GM20000 (cell line): Measurements from ENCODE around the gene BORA.
A peak's percentile ranks its signal among the peaks of the same experiment; 100 is the strongest.
"Not testable (repeated sequence)": the region's sequence is repeated elsewhere in the genome, so short reads cannot be mapped to it uniquely, and the experiment has no call there.

Experiments
- DNase-seq: peaks from one replicate; pipeline ENCODE4 v3.0.0; 2012; ENCODE audit warnings: low spot score
- TF ChIP-seq, protein P1 (sequence below): IDR thresholded peaks from 2 replicates; pipeline ENCODE4 v1.5.1; 2012; ENCODE audit warnings: mild to moderate bottlenecking, control low read depth; ENCODE audit errors: extremely low read depth, missing control alignments

The BORA gene

DNA sequence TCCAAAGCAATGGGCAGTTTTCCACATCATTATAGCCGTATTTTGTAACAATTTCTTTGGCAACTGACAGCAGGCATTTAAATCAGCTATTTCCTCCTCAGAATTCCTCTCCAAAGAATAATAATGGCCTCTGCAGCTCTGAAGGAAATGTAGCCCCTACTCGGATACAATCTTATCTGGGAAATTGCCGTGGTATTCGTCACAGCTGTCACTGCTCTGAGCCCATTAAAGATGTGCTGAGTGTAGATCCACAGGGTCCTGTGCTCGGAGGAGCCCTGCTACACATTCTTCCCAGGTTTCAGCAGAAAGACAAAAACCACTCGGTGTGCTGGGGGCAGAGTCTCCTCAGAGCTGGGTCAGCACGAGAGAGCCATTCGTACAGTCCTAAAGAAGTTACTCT lies 33.4 kb upstream of the BORA start:
- TF ChIP-seq, protein P1, sequence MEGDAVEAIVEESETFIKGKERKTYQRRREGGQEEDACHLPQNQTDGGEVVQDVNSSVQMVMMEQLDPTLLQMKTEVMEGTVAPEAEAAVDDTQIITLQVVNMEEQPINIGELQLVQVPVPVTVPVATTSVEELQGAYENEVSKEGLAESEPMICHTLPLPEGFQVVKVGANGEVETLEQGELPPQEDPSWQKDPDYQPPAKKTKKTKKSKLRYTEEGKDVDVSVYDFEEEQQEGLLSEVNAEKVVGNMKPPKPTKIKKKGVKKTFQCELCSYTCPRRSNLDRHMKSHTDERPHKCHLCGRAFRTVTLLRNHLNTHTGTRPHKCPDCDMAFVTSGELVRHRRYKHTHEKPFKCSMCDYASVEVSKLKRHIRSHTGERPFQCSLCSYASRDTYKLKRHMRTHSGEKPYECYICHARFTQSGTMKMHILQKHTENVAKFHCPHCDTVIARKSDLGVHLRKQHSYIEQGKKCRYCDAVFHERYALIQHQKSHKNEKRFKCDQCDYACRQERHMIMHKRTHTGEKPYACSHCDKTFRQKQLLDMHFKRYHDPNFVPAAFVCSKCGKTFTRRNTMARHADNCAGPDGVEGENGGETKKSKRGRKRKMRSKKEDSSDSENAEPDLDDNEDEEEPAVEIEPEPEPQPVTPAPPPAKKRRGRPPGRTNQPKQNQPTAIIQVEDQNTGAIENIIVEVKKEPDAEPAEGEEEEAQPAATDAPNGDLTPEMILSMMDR, result no peak
- DNase-seq, result no peak

DNA sequence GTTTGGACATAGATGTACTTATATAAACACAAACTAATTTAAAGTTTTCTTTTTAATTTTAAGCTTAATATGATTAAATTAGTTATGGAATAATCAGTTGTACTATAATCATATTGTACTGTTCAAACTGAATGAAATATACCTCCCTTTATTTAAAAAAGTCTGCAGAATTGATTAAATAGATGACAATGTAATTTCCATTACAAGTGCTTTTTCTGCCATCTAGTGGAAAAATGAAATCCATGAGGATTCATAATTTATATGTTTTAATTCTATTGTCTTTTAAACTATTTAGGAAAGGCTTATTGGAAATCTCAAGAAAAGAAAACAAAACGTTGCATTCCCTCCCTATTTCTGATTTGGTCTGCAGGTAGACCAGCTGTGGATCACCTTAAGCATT lies 31.1 kb upstream of the BORA start:
- DNase-seq, result no peak
- TF ChIP-seq, protein P1, result no peak

DNA sequence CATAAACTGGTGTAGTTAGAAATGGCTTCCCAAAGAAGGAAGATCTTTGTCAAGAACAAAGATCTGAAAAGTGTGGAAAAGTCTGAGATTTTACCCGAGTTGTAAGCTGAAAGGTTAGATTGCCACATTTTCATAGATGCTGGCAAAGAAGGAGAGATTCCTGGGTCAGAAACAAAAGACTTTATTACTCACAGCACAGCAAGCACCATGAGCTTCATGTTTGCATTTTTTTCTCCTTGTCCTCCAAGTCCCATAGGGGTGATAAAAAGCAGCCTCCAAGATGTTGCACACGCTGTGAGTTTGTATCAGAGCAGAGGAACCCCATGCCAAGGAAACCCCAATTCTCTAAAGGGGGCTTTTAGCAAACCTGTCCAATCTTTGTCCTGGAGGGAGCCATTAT lies 29.6 kb upstream of the BORA start:
- no peak for DNase-seq

DNA sequence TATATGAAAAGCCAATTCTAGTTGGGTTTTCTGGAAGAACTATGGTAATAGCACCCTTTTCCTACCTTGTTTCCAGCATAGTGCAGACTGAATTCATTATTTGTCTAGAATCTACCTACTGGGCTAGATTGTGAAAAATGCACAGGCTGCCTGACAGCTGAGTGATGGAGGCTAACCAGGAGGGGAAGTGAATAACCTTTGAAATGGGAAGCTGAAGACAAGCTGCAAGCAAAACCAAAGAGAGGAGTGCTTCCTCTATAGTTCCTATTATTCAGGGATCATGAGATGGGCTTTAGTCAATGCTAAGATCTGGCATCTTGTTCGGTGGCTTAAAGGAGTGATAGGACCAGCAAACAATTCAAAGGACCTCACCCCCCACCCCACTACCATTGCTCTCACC lies 27.2 kb upstream of the BORA start:
- DNase-seq, result no peak
- TF ChIP-seq, protein P1, result no peak

More for the DNA sequence above, 29.6 kb upstream of the BORA start:
- TF ChIP-seq, protein P1, result no peak

DNA sequence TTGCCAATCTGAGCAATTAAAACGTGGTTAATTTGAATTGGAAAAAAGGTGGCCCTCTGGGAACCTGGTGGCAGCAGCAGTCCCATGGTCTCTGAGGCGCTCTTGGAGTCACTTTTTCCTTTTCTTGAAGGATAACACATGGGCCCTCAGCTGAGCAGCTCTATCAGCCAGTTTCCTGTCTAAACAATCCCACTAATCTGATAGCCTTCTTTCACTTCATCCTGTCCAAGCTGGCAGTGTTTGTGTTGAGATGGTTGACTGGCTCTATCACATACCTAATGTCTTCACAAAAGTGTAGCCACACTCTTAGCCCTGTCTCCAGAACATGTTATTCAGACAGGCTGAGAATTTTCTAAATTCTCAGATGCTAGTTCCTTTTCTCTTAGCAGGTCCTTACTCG lies 10.9 kb upstream of the BORA start:
- TF ChIP-seq, protein P1, result no peak
- DNase-seq, result no peak

DNA sequence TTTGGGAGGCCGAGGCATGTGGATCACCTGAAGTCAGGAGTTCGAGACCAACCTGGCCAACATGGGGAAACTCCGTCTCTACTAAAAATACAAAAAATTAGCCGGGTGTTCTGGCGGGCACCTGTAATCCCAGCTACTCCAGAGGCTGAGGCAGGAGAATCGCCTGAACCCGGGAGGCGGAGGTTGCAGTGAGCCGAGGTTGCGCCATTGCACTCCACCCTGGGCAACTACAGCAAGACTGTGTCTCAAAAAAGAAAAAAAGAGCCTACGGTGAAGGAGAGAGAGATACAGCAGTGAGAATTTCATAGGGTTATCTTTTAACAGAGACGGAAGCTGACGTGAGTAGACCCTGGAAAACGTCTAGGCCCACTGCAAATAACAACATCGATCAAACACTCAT lies 1.5 kb upstream of the BORA start:
- DNase-seq, result not testable (repeated sequence)

DNA sequence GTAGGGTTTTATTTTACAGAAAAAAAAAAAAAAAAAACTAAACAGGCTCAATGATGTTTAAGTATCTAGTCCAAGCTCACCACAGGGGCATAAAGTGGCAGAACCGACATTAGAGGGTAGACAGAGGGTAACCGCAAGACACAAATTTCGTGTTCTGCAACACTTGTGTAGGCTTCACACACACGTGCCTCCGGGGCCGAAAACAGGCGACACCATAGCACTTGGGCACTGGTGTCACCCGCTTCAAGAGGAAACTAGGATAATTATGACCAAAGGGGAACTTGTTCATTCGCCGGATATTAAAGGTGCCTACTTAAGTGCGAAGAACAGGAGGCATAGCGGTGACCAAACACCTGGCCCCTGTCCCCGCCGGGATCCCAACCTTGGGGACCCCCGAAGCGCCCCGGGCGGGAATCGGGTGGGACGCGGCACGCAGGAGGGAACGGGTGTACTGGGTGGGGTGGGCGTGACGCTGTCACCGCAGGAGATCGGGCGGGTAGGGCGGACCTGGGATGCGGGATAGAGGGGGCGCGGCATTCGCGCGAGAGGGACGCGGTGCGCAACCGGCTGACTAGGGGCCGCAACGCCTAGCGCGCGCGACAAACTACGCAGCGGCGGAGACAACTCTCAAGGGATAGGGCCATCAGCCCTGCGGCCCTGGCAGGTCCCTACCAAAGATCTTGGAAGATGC lies 852 bp upstream of the BORA start:
- peak; percentile 22 for DNase-seq
- TF ChIP-seq, protein P1, result no peak

DNA sequence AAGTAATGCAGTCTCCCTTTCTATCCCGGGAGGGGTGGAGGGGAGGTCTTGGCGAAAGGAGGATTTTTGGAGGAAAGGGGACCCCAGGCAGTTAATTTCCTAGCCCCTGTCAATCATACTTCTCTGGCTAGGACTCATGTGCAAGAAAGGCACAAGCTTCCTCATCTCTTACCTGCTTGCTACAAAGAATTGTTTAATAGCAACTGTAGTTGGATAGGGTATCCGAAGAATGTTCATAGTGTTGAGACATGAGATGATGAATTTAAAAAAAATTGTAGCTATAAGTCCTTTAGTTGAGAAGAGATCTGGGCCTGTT lies 525 bp downstream of the BORA start:
- DNase-seq, result no peak
- TF ChIP-seq, protein P1, result no peak
